Neuronal stem cell (in vitro differentiated cells): ENCODE measurements around the gene S100A9.

ENCODE experiments used
- DNase-seq: peaks from one replicate; pipeline ENCODE4 v3.0.0-alpha.2; 2013; ENCODE audit warnings: low spot score
- H2AFZ ChIP-seq: one replicate; pipeline ENCODE4 v1.6.1; 2013; ENCODE audit warnings: mild to moderate bottlenecking, low read length, inconsistent platforms
- H2AK5ac ChIP-seq: 2 replicates; pipeline ENCODE4 v1.6.1; 2013; ENCODE audit warnings: low read depth, mild to moderate bottlenecking, inconsistent platforms, low read length, moderate library complexity, mixed read lengths
- H2BK120ac ChIP-seq: 2 replicates; pipeline ENCODE4 v1.6.1; 2013; ENCODE audit warnings: low read depth, mild to moderate bottlenecking, inconsistent platforms, low read length, moderate library complexity, mixed read lengths
- H2BK12ac ChIP-seq: one replicate; pipeline ENCODE4 v1.6.1; 2013; ENCODE audit warnings: low read length, inconsistent platforms
- H2BK15ac ChIP-seq: 2 replicates; pipeline ENCODE4 v1.6.1; 2013; ENCODE audit warnings: mild to moderate bottlenecking, low read length, inconsistent platforms, mixed read lengths
- H2BK5ac ChIP-seq: one replicate; pipeline ENCODE4 v1.6.1; 2013; ENCODE audit warnings: inconsistent platforms, mild to moderate bottlenecking, low read length, moderate library complexity
- H3K14ac ChIP-seq: one replicate; pipeline ENCODE4 v1.6.1; 2013; ENCODE audit warnings: low read length, inconsistent platforms
- H3K18ac ChIP-seq: 2 replicates; pipeline ENCODE4 v1.6.1; 2013; ENCODE audit warnings: low read length, inconsistent platforms
- H3K23ac ChIP-seq: 2 replicates; pipeline ENCODE4 v1.6.1; 2013; ENCODE audit warnings: low read depth, mild to moderate bottlenecking, mixed read lengths, low read length, inconsistent platforms; ENCODE audit not compliant: poor library complexity
- H3K27ac ChIP-seq: replicated peaks from 3 replicates; pipeline ENCODE4 v1.5.1; 2013; ENCODE audit warnings: low read length, inconsistent platforms
- H3K27me3 ChIP-seq, 3 experiments: 2 replicates each; pipeline ENCODE4 v1.6.1; 2013; ENCODE audit warnings: low read length in 3 of 3, mild to moderate bottlenecking in 2 of 3, inconsistent platforms in 1 of 3, low read depth in 1 of 3, mixed read lengths in 1 of 3, moderate library complexity in 1 of 3; ENCODE audit not compliant: control insufficient read depth in 3 of 3, insufficient read depth in 3 of 3
- H3K36me3 ChIP-seq, 2 donors: replicated peaks in 1 of 2; 2 replicates each; pipeline ENCODE4 v1.6.1; 2013; ENCODE audit warnings: low read length in 2 of 2; ENCODE audit not compliant: control insufficient read depth in 2 of 2, insufficient read depth in 2 of 2
- H3K4ac ChIP-seq: 2 replicates; pipeline ENCODE4 v1.6.1; 2013; ENCODE audit warnings: inconsistent platforms, mild to moderate bottlenecking, low read length, moderate library complexity
- H3K4me1 ChIP-seq, 2 donors: 1 replicate in 1 of 2; 2 replicates in 1 of 2; pipeline ENCODE4 v1.6.1; 2013; ENCODE audit warnings: low read length in 2 of 2, low read depth in 1 of 2; ENCODE audit not compliant: control insufficient read depth in 2 of 2, insufficient read depth in 1 of 2
- H3K4me2 ChIP-seq: one replicate; pipeline ENCODE4 v1.6.1; 2013; ENCODE audit warnings: mild to moderate bottlenecking, low read length, inconsistent platforms; ENCODE audit not compliant: insufficient read depth, poor library complexity, severe bottlenecking
- H3K4me3 ChIP-seq, 2 donors: 2 replicates each; pipeline ENCODE4 v1.5.1; 2013; ENCODE audit warnings: low read length in 2 of 2, mild to moderate bottlenecking in 2 of 2, inconsistent platforms in 1 of 2, moderate library complexity in 1 of 2
- H3K79me1 ChIP-seq: one replicate; pipeline ENCODE4 v1.6.1; 2013; ENCODE audit warnings: low read depth, mild to moderate bottlenecking, inconsistent platforms, low read length, moderate library complexity
- H3K9ac ChIP-seq: one replicate; pipeline ENCODE4 v1.6.1; 2013; ENCODE audit warnings: mild to moderate bottlenecking, low read depth, low read length, inconsistent platforms; ENCODE audit not compliant: poor library complexity
- H3K9me3 ChIP-seq, 2 donors: replicated peaks in 1 of 2; 2 replicates each; pipeline versions ENCODE3 to v1.6.1; 2013; ENCODE audit warnings: low read length in 2 of 2, mild to moderate bottlenecking in 2 of 2, inconsistent platforms in 1 of 2, low read depth in 1 of 2, mixed read lengths in 1 of 2, moderate library complexity in 1 of 2; ENCODE audit not compliant: control insufficient read depth in 2 of 2, insufficient read depth in 1 of 2
- H4K8ac ChIP-seq: one replicate; pipeline ENCODE4 v1.6.1; 2013; ENCODE audit warnings: low read depth, mild to moderate bottlenecking, inconsistent platforms, low read length, moderate library complexity
- H4K91ac ChIP-seq: one replicate; pipeline ENCODE4 v1.6.1; 2013; ENCODE audit warnings: low read length, low read depth, mild to moderate bottlenecking, inconsistent platforms; ENCODE audit not compliant: poor library complexity
- WGBS, 2 donors: extraction: QIAGEN DNeasy Blood & Tissue Kit; methylation state at CpG; one replicate each; pipeline ENCODE4 v1.1.7; 2013; ENCODE audit warnings: missing lambda C conversion rate in 2 of 2, mixed read lengths in 1 of 2; ENCODE audit not compliant: insufficient read length in 2 of 2, insufficient replicate concordance in 1 of 2; ENCODE audit errors: extremely low coverage in 2 of 2; 5-methylcytosine and 5-hydroxymethylcytosine counted together

Gene S100A9

GRCh38 chr1:153362187-153362775 lies 4.6 kb downstream of the S100A9 start:
- no peak for DNase-seq
- WGBS, 2 donors = no CpG with 5 or more reads among the region's 3 CpGs
- H3K27ac ChIP-seq = no peak overlapping the region
- no peak overlapping the region for H2BK12ac ChIP-seq
- no peak overlapping the region for H3K9ac ChIP-seq
- no peak overlapping the region for H2AFZ ChIP-seq
- no peak overlapping the region for H3K4ac ChIP-seq
- H3K4me3 ChIP-seq = no peak overlapping the region
- no peaks in the 10 kb centered on the region for H3K4me1 ChIP-seq
- no peak overlapping the region for H3K23ac ChIP-seq
- no peak overlapping the region for H3K18ac ChIP-seq
- H3K79me1 ChIP-seq = no peaks in the 10 kb centered on the region
- H3K36me3 ChIP-seq = no peaks in the 10 kb centered on the region
- H3K27me3 ChIP-seq = peaks cover 0 to 45% (median 0%) of the 10 kb centered on the region in 3 experiments
- no peak overlapping the region for H2BK15ac ChIP-seq
- H3K14ac ChIP-seq = no peak overlapping the region
- no peak overlapping the region for H4K8ac ChIP-seq
- no peak overlapping the region for H2AK5ac ChIP-seq
- no peak overlapping the region for H2BK5ac ChIP-seq
- no peak overlapping the region for H4K91ac ChIP-seq
- no peak overlapping the region for H2BK120ac ChIP-seq
- H3K9me3 ChIP-seq = no peaks in the 10 kb centered on the region
- no peak overlapping the region for H3K4me2 ChIP-seq

GRCh38 chr1:153363641-153364040 lies 6.0 kb downstream of the S100A9 start:
- Histone ChIP-seq H3K4ac (no peak overlapping the region), H2AK5ac (no peak overlapping the region), H3K9me3 (no peaks in the 10 kb centered on the region), H3K4me2 (no peak overlapping the region), H4K8ac (no peak overlapping the region), H3K18ac (no peak overlapping the region), H3K9ac (no peak overlapping the region), H3K23ac (no peak overlapping the region), H2BK5ac (no peak overlapping the region), H3K27me3 (peaks cover 0 to 33% (median 0%) of the 10 kb centered on the region in 3 experiments), H2AFZ (no peak overlapping the region), H2BK12ac (no peak overlapping the region), H3K14ac (no peak overlapping the region), H3K79me1 (no peaks in the 10 kb centered on the region), H2BK120ac (no peak overlapping the region), H3K27ac (no peak overlapping the region), H2BK15ac (no peak overlapping the region), H3K36me3 (no peaks in the 10 kb centered on the region), H4K91ac (no peak overlapping the region), H3K4me3 (no peak overlapping the region), H3K4me1 (no peaks in the 10 kb centered on the region)
- no peak for DNase-seq
- no CpG with 5 or more reads among the region's 3 CpGs for whole genome bisulfite sequencing, 2 donors

- no peaks in the 10 kb centered on the region for H3K9me3 ChIP-seq
- no peak for DNase-seq
- H2BK15ac ChIP-seq = no peak overlapping the region
- no peak overlapping the region for H3K4me2 ChIP-seq
- H3K23ac ChIP-seq = no peak overlapping the region
- no peaks in the 10 kb centered on the region for H3K4me1 ChIP-seq
- no peak overlapping the region for H3K14ac ChIP-seq
- H2AK5ac ChIP-seq = no peak overlapping the region
- no peaks in the 10 kb centered on the region for H3K36me3 ChIP-seq
- H4K8ac ChIP-seq = no peak overlapping the region
- no peak overlapping the region for H2BK5ac ChIP-seq
- H3K27me3 ChIP-seq = peaks cover 0 to 28% (median 0%) of the 10 kb centered on the region in 3 experiments
- H2AFZ ChIP-seq = no peak overlapping the region
- H3K27ac ChIP-seq = no peak overlapping the region
- no peak overlapping the region for H2BK120ac ChIP-seq
- no peak overlapping the region for H3K18ac ChIP-seq
- no peaks in the 10 kb centered on the region for H3K79me1 ChIP-seq
- no peak overlapping the region for H4K91ac ChIP-seq
- H3K9ac ChIP-seq = no peak overlapping the region
- H3K4ac ChIP-seq = no peak overlapping the region
- H3K4me3 ChIP-seq = no peak overlapping the region
- H2BK12ac ChIP-seq = no peak overlapping the region
These were observed 6.5 kb downstream of the S100A9 start for GRCh38 chr1:153364156-153364555.

GRCh38 chr1:153364766-153365666 lies 7.4 kb downstream of the S100A9 start:
- no peak overlapping the region for H3K18ac ChIP-seq
- no peak overlapping the region for H2BK15ac ChIP-seq
- H3K4ac ChIP-seq = no peak overlapping the region
- H2BK120ac ChIP-seq = no peak overlapping the region
- no peaks in the 10 kb centered on the region for H3K79me1 ChIP-seq
- no peak overlapping the region for H4K91ac ChIP-seq
- H3K9ac ChIP-seq = no peak overlapping the region
- DNase-seq = no peak
- H3K14ac ChIP-seq = no peak overlapping the region
- no peaks in the 10 kb centered on the region for H3K4me1 ChIP-seq
- H2BK12ac ChIP-seq = no peak overlapping the region
- H2BK5ac ChIP-seq = no peak overlapping the region
- peaks cover 0 to 26% (median 0%) of the 10 kb centered on the region in 3 experiments for H3K27me3 ChIP-seq
- no peak overlapping the region for H3K4me3 ChIP-seq
- WGBS, 2 donors = no CpG with 5 or more reads among the region's 12 CpGs
- H2AK5ac ChIP-seq = no peak overlapping the region
- peak overlapping the region; percentile 21 for H3K23ac ChIP-seq
- H3K4me2 ChIP-seq = no peak overlapping the region
- no peak overlapping the region for H4K8ac ChIP-seq
- H3K27ac ChIP-seq = no peak overlapping the region
- no peak overlapping the region for H2AFZ ChIP-seq
- no peaks in the 10 kb centered on the region for H3K36me3 ChIP-seq
- no peaks in the 10 kb centered on the region for H3K9me3 ChIP-seq
